Thyroid gland (tissue), 4 donors: ENCODE results near the gene KPTN.

Source experiments
- CTCF ChIP-seq, 6 experiments: fragments of 200-600 bp in 3 of 6; fragments of 450-650 bp in 3 of 6; sonication (generic) in 3 of 6; IDR thresholded peaks; one replicate each; pipeline ENCODE4 v1.5.1; 2016 to 2019; ENCODE audit warnings: antibody characterized with exemption in 6 of 6, mild to moderate bottlenecking in 2 of 6, inconsistent platforms in 1 of 6, moderate library complexity in 1 of 6
- POLR2A ChIP-seq, 2 donors: fragments of 450-650 bp; IDR thresholded peaks; one replicate each; pipeline ENCODE4 v1.6.1; 2017; ENCODE audit warnings: antibody characterized with exemption in 2 of 2, mild to moderate bottlenecking in 2 of 2, moderate library complexity in 1 of 2

GRCh38 chr19:47492571-47493377 is 8.8 kb upstream of the KPTN start:
- TF ChIP-seq POLR2A (IDR thresholded peaks at IDR 0.05) (no peak), CTCF (IDR thresholded peaks at IDR 0.05) (no peak)
